Fibroblast of lung (primary cell): Measurements from ENCODE around the gene FGR.

Experiments used
- CTCF ChIP-seq, 2 donors: IDR thresholded peaks in 1 of 2; conservative IDR thresholded peaks in 1 of 2; 1 replicate in 1 of 2; 2 replicates in 1 of 2; pipeline ENCODE4 v1.5.1; 2011 to 2012; ENCODE audit warnings: low read length in 2 of 2, control low read depth in 1 of 2, inconsistent platforms in 1 of 2, low read depth in 1 of 2, mild to moderate bottlenecking in 1 of 2
- EZH2 ChIP-seq: IDR thresholded peaks from 2 replicates; pipeline ENCODE4 v1.5.1; 2012; ENCODE audit warnings: low read length, control low read depth, mild to moderate bottlenecking; ENCODE audit errors: missing control alignments

- TF ChIP-seq CTCF (conservative IDR thresholded peaks at IDR 0.05 in 1 of 2, IDR thresholded peaks at IDR 0.05 in 1 of 2; ENCODE audit: low read depth in 1 of 2, low read length in 2 of 2) (no peak), EZH2 (no peak)
These were observed 27.3 kb upstream of the FGR start for GRCh38 chr1:27662261-27662660.
